Mesodermal cell (in vitro differentiated cells): ENCODE data around the gene DIPK1A.

Experiments used
- H3K27ac ChIP-seq: 2 replicates; pipeline ENCODE4 v1.7.0; 2013; ENCODE audit warnings: mild to moderate bottlenecking, low read depth, low read length, moderate library complexity; ENCODE audit not compliant: severe bottlenecking
- H3K36me3 ChIP-seq: 2 replicates; pipeline ENCODE4 v1.7.1; 2013; ENCODE audit warnings: mild to moderate bottlenecking, low read length, moderate library complexity; ENCODE audit not compliant: control insufficient read depth, insufficient read depth
- H3K4me1 ChIP-seq: one replicate; pipeline ENCODE4 v1.7.1; 2013; ENCODE audit warnings: mild to moderate bottlenecking, low read length; ENCODE audit not compliant: insufficient read depth, control insufficient read depth, poor library complexity, severe bottlenecking
- H3K4me3 ChIP-seq: 2 replicates; pipeline ENCODE4 v1.7.0; 2013; ENCODE audit warnings: low read length, control low read depth, mild to moderate bottlenecking; ENCODE audit not compliant: insufficient read depth, poor library complexity, severe bottlenecking; ENCODE audit errors: extremely low read depth
- H3K9me3 ChIP-seq: 2 replicates; pipeline ENCODE4 v1.7.1; 2013; ENCODE audit warnings: mild to moderate bottlenecking, low read length, moderate library complexity; ENCODE audit not compliant: control insufficient read depth
- WGBS, 2 experiments: methylation state at CpG; one replicate each; pipeline ENCODE4 v1.1.5; 2013; ENCODE audit warnings: missing lambda C conversion rate in 2 of 2; ENCODE audit not compliant: insufficient coverage in 2 of 2; 5-methylcytosine and 5-hydroxymethylcytosine counted together

DIPK1A gene

GRCh38 chr1:92853299-92853698, 108.0 kb downstream of the DIPK1A start:
- H3K36me3 ChIP-seq: no peaks in the 10 kb centered on the region
- no peak overlapping the region for H3K27ac ChIP-seq
- H3K4me1 ChIP-seq: no peaks in the 10 kb centered on the region
- WGBS, 2 experiments: no CpG with 5 or more reads among the region's 2 CpGs
- H3K4me3 ChIP-seq: no peak overlapping the region
- no peaks in the 10 kb centered on the region for H3K9me3 ChIP-seq

- WGBS, 2 experiments: 100% methylated on average over 1 of the region's 2 CpGs
- Histone ChIP-seq H3K4me3 (no peak overlapping the region), H3K27ac (no peak overlapping the region), H3K4me1 (no peaks in the 10 kb centered on the region), H3K36me3 (no peaks in the 10 kb centered on the region), H3K9me3 (no peaks in the 10 kb centered on the region)
Measured at GRCh38 chr1:92851729-92852128, 109.5 kb downstream of the DIPK1A start.

DNA sequence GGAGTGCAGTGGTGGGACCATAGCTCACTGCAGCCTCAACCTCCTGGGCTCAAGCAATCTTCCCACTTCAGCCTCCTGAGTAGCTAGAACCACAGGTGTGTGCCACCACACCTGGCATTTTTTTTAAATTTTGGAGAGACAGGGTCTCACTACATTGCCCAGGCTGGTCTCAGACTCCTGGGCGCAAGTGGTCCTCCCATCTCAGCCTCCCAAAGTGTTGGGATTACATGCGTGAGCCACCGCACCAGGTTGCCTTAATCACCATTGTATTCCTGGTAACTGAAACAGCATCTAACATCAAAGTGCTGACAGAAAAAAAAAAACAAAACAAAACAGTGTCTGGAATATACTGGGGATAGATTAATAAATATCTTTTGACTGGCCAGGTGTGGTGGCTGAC, 111.2 kb downstream of the DIPK1A start:
- H3K27ac ChIP-seq: no peak overlapping the region
- WGBS, 2 experiments: 85 to 100% methylated on average over 2 to 3 of the region's 3 CpGs
- no peaks in the 10 kb centered on the region for H3K9me3 ChIP-seq
- no peak overlapping the region for H3K4me3 ChIP-seq
- no peaks in the 10 kb centered on the region for H3K36me3 ChIP-seq
- H3K4me1 ChIP-seq: no peaks in the 10 kb centered on the region

GRCh38 chr1:92848201-92848600, 113.1 kb downstream of the DIPK1A start:
- Histone ChIP-seq H3K9me3 (no peaks in the 10 kb centered on the region), H3K27ac (no peak overlapping the region), H3K4me1 (no peaks in the 10 kb centered on the region), H3K4me3 (no peak overlapping the region), H3K36me3 (peaks cover 13% of the 10 kb centered on the region)
- 80 to 92% methylated on average over 3 to 4 of the region's 4 CpGs for WGBS, 2 experiments

DNA sequence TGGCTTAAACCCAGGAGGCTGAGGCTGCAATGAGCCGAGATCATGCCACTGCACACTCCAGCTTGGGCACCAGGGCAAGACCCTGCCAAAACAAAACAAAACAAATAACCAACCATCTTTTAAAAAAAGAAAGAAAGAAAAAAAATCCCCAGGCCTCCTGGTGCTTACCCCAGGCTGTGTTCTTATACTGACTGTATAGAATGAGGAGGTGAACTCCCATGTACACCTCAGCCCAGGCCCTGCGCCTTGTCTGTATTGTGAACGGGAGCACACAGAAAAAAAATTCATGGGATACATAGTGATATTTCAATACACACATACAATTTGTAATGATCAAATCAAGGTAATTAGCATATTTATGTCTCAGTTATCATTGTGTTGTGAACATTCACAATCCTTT, 115.4 kb downstream of the DIPK1A start:
- H3K9me3 ChIP-seq: no peaks in the 10 kb centered on the region
- H3K4me3 ChIP-seq: no peak overlapping the region
- no peak overlapping the region for H3K27ac ChIP-seq
- H3K4me1 ChIP-seq: no peaks in the 10 kb centered on the region
- no CpG with 5 or more reads among the region's 3 CpGs for WGBS, 2 experiments
- peaks cover 36% of the 10 kb centered on the region for H3K36me3 ChIP-seq

GRCh38 chr1:92844439-92844838, 116.8 kb downstream of the DIPK1A start:
- Histone ChIP-seq H3K4me3 (no peak overlapping the region), H3K4me1 (no peaks in the 10 kb centered on the region), H3K9me3 (no peaks in the 10 kb centered on the region), H3K27ac (no peak overlapping the region), H3K36me3 (peaks cover 51% of the 10 kb centered on the region)
- WGBS, 2 experiments: no CpG with 5 or more reads among the region's 3 CpGs

DNA sequence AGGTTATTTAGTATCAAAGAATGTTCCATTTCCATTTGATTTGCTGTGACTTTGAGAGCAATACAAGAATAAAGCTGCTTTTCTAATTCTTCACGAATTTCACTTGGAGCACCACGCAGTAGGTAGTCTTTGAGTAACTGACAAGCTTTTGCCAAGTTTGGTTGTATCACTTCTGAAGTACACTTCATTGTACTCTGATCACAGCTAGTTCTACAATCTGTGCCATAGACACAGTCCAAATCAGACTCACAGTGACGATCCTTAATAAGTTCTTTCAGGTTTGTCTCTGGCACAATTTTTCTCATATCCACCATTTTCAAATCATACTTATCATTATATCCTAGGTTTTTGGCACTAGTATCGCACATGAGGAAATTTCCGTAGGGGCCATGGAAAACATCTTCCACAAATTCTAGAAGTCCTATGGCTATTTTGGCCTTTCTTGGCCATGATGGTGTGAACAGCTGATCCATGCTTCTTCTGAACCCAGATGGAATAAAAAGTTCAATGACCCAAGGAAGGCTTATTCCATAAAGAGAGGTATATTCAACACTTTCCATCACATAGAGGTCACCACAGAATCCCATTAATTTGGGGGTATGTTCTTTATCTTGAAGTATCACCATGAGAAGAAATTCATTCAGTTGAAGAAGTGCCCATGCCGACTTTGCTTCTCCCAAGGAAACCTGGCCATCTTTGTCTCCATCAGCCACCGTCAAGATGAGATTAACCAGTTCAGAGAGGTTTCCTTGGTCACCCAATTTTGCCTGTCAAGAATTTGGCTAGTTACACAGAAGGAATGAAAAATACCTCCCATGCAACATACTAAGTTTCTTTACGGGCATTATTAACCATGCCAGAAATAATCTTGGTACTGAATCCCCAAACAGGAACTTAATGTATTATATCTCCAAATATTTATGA, 117.6 kb downstream of the DIPK1A start:
- 97% methylated on average over 7 of the region's 8 CpGs for WGBS, 2 experiments

GRCh38 chr1:92843046-92843423, 118.2 kb downstream of the DIPK1A start:
- no peak overlapping the region for H3K27ac ChIP-seq
- peaks cover 65% of the 10 kb centered on the region for H3K36me3 ChIP-seq
- no peak overlapping the region for H3K4me3 ChIP-seq
- H3K4me1 ChIP-seq: no peaks in the 10 kb centered on the region
- WGBS, 2 experiments: 100% methylated on average over 1 of the region's 2 CpGs; no CpG with 5 or more reads in 1 of the 2 experiments
- H3K9me3 ChIP-seq: no peaks in the 10 kb centered on the region

More for the DNA sequence above, 117.6 kb downstream of the DIPK1A start:
- Histone ChIP-seq H3K27ac (no peak overlapping the region), H3K4me3 (no peak overlapping the region), H3K9me3 (no peaks in the 10 kb centered on the region), H3K4me1 (no peaks in the 10 kb centered on the region), H3K36me3 (peaks cover 59% of the 10 kb centered on the region)

- Histone ChIP-seq H3K36me3 (peaks cover 71% of the 10 kb centered on the region), H3K9me3 (no peaks in the 10 kb centered on the region), H3K4me1 (no peaks in the 10 kb centered on the region), H3K4me3 (no peak overlapping the region), H3K27ac (no peak overlapping the region)
- 94 to 100% methylated on average over 2 of the region's 4 CpGs for WGBS, 2 experiments
Measured at GRCh38 chr1:92842082-92843045, 118.9 kb downstream of the DIPK1A start.

DNA sequence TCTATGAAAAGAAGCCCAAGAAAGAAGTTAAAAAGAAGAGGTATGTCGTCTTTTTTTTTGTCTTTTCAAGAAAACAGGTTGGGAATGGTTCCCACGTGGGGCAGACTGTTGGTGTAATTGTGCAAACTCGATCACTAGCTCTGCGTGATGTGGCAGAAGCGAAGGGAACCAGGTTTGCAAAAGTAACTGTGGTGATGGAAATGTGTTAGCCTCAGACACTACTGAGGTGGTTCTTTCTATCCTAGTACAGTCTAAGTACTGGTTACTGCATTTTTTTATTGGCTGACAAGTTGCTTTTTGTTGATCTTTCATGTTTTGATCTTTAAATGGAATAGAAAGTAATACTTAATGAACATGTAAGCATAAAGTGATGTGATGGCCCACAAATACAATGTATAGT, 120.7 kb downstream of the DIPK1A start:
- H3K36me3 ChIP-seq: peaks cover 89% of the 10 kb centered on the region
- H3K4me1 ChIP-seq: peaks cover 6% of the 10 kb centered on the region
- no peaks in the 10 kb centered on the region for H3K9me3 ChIP-seq
- WGBS, 2 experiments: 89 to 100% methylated on average over 1 to 5 of the region's 5 CpGs
- H3K4me3 ChIP-seq: no peak overlapping the region
- no peak overlapping the region for H3K27ac ChIP-seq
